ENCODE data around the gene NOL4L. TPM values are rescaled to one million over a fixed set of nuclear protein-coding genes. Genes with fewer than 3 reads are reported as not detected.

Gene NOL4L
- total RNA-seq, 1 experiment from 2014 or later, result 1.4 TPM

DNA sequence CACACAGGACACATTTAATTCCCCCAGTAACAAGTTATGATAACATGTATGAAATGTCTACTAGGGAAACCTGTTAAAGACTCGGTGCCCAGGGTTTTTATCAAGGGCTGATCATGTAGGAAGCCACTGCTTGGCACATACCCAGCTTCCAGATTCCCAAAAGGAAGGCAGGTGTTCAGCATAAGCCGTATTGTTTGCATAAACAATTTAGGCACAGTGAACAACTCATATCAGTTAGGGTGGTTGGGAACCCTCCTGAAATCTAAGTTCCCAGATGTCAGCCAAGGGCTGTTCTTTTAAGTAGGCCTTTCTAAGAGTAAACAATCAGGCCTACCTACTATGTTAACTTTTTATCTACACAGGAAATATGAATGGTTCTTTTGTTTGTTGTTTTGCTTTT is 152.9 kb downstream of the NOL4L start:
- Histone ChIP-seq H3K4me3 (ENCODE audit: low read depth, low read length, poor library complexity, severe bottlenecking) (no peak overlapping the region), H3K27me3 (replicated peaks; ENCODE audit: insufficient read depth, low read depth, low read length, poor library complexity) (no peaks in the 10 kb centered on the region), H3K36me3 (ENCODE audit: insufficient read depth, low read length, poor library complexity, severe bottlenecking) (peaks cover 95% of the 10 kb centered on the region), H3K9me3 (ENCODE audit: low read depth, low read length, poor library complexity, severe bottlenecking) (no peaks in the 10 kb centered on the region), H3K27ac (ENCODE audit: low read depth, low read length, poor library complexity, severe bottlenecking) (no peak overlapping the region), H3K4me1 (ENCODE audit: insufficient read depth, low read length, poor library complexity, severe bottlenecking) (no peaks in the 10 kb centered on the region)
- intact Hi-C loops (cut with micrococcal nuclease; ENCODE audit: unreplicated experiment), result no loop called here
- TF ChIP-seq, protein P1, sequence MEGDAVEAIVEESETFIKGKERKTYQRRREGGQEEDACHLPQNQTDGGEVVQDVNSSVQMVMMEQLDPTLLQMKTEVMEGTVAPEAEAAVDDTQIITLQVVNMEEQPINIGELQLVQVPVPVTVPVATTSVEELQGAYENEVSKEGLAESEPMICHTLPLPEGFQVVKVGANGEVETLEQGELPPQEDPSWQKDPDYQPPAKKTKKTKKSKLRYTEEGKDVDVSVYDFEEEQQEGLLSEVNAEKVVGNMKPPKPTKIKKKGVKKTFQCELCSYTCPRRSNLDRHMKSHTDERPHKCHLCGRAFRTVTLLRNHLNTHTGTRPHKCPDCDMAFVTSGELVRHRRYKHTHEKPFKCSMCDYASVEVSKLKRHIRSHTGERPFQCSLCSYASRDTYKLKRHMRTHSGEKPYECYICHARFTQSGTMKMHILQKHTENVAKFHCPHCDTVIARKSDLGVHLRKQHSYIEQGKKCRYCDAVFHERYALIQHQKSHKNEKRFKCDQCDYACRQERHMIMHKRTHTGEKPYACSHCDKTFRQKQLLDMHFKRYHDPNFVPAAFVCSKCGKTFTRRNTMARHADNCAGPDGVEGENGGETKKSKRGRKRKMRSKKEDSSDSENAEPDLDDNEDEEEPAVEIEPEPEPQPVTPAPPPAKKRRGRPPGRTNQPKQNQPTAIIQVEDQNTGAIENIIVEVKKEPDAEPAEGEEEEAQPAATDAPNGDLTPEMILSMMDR (conservative IDR thresholded peaks at IDR 0.05; ENCODE audit: low read depth, low read length), result no peak
- TF ChIP-seq EZH2 (IDR thresholded peaks at IDR 0.05; ENCODE audit: borderline replicate concordance, low read depth, low read length, poor library complexity, severe bottlenecking), result no peak
- DNase-seq (ENCODE audit: low spot score), result no peak
- POLR2A ChIA-PET (ENCODE audit: low non-redundant PET), result no interaction called here
- BruUV-seq (replicated peaks), result no TSS peak
- CTCF ChIA-PET, result no interaction called here

DNA sequence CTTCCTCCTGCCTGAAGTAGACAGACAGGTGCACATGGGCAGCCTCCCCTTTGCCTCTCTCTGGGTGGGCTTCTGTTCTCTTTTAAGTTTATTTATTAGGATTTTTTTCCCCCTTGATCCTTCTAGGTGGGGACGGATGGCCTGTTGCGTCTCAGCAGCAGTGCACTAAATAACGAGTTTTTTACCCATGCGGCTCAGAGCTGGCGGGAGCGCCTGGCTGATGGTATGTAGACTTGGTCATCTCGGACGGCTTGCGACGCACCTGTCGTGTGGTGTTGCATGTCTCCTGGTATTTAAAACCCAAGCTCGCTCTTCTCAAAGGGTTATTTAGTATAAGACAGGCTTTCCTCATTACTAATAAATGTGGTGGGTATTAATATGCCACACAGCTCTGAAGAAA is 153.7 kb downstream of the NOL4L start:
- Histone ChIP-seq H3K4me3 (ENCODE audit: low read depth, low read length, poor library complexity, severe bottlenecking) (no peak overlapping the region), H3K27ac (ENCODE audit: low read depth, low read length, poor library complexity, severe bottlenecking) (no peak overlapping the region), H3K36me3 (ENCODE audit: insufficient read depth, low read length, poor library complexity, severe bottlenecking) (peaks cover 87% of the 10 kb centered on the region), H3K4me1 (ENCODE audit: insufficient read depth, low read length, poor library complexity, severe bottlenecking) (no peaks in the 10 kb centered on the region), H3K9me3 (ENCODE audit: low read depth, low read length, poor library complexity, severe bottlenecking) (no peaks in the 10 kb centered on the region), H3K27me3 (replicated peaks; ENCODE audit: insufficient read depth, low read depth, low read length, poor library complexity) (no peaks in the 10 kb centered on the region)
- intact Hi-C loops (cut with micrococcal nuclease; ENCODE audit: unreplicated experiment), result no loop called here
- TF ChIP-seq, protein P1 (conservative IDR thresholded peaks at IDR 0.05; ENCODE audit: low read depth, low read length), result no peak
- no peak for TF ChIP-seq EZH2 (IDR thresholded peaks at IDR 0.05; ENCODE audit: borderline replicate concordance, low read depth, low read length, poor library complexity, severe bottlenecking)
- ChIA-PET POLR2A (ENCODE audit: low non-redundant PET) (no interaction called here), CTCF (no interaction called here)
- BruUV-seq (replicated peaks), result no TSS peak
- no peak for DNase-seq (ENCODE audit: low spot score)

DNA sequence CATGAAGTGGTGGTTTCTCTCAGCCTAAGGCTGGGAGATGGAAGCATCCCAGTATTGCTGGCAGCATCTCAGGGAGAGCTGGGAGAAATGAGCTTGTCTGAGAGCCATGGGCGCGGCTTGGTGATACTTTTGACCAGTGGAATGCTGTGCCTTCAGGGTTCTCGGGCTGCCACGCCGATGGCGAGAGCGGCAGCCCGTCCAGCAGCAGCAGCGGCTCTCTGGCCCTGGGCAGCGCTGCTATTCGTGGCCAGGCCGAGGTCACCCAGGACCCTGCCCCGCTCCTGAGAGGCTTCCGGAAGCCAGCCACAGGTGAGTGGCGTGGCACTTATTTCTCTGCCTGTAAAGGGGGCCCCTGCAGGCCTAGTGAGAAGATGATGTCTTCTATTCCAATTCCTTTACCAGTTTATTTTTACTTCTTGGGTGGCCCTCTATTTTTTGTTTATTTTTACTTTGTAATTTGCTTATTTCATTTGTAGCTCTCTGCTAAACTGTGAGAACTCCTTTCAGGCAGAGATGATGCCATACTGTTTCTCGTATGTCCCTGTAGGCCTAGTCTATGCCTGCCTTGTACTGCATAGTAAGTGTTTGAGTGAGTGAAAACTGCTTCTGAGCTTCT is 155.3 kb downstream of the NOL4L start:
- no peaks in the 10 kb centered on the region for H3K4me1 ChIP-seq (ENCODE audit: insufficient read depth, low read length, poor library complexity, severe bottlenecking)
- POLR2A ChIA-PET (ENCODE audit: low non-redundant PET), result no interaction called here

More for the DNA sequence above, 155.3 kb downstream of the NOL4L start:
- CTCF ChIA-PET, result no interaction called here
- Histone ChIP-seq H3K4me3 (ENCODE audit: low read depth, low read length, poor library complexity, severe bottlenecking) (no peak overlapping the region), H3K9me3 (ENCODE audit: low read depth, low read length, poor library complexity, severe bottlenecking) (no peaks in the 10 kb centered on the region), H3K27ac (ENCODE audit: low read depth, low read length, poor library complexity, severe bottlenecking) (no peak overlapping the region), H3K36me3 (ENCODE audit: insufficient read depth, low read length, poor library complexity, severe bottlenecking) (peaks cover 71% of the 10 kb centered on the region), H3K27me3 (replicated peaks; ENCODE audit: insufficient read depth, low read depth, low read length, poor library complexity) (no peaks in the 10 kb centered on the region)
- no peak for DNase-seq (ENCODE audit: low spot score)
- TF ChIP-seq, protein P1 (conservative IDR thresholded peaks at IDR 0.05; ENCODE audit: low read depth, low read length), result no peak
- TF ChIP-seq EZH2 (IDR thresholded peaks at IDR 0.05; ENCODE audit: borderline replicate concordance, low read depth, low read length, poor library complexity, severe bottlenecking), result no peak
- BruUV-seq (replicated peaks), result no TSS peak
- intact Hi-C loops (cut with micrococcal nuclease; ENCODE audit: unreplicated experiment), result no loop called here

Data from A673 (cell line).